ENCODE data around the gene ZNF316. TPM values are rescaled to one million over a fixed set of nuclear protein-coding genes. Genes with fewer than 3 reads are reported as not detected.

The ZNF316 gene
- total RNA-seq, 1 experiment from 2014 or later: 7.7 TPM

DNA sequence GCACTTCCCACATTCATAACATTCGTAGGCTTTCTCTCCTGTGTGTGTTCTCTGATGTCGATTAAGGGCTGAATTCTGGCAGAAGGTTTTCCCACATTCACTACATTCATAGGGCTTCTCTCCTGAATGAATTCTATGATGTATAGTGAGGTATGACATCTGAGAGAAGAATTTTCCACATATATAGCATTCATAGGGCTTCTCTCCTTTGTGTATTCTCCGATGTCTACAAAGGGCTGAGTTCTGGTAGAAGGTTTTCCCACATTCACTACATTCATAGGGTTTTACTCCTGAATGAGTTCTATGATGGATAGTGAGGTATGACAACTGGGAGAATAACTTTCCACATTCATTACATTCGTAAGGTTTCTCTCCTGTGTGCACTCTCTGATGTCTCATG is 54.0 kb downstream of the ZNF316 start:
- DNase-seq (ENCODE audit: low spot score): no peak

GRCh38 chr7:6691609-6692106 is 54.5 kb downstream of the ZNF316 start:
- no peak for DNase-seq (ENCODE audit: low spot score)

DNA sequence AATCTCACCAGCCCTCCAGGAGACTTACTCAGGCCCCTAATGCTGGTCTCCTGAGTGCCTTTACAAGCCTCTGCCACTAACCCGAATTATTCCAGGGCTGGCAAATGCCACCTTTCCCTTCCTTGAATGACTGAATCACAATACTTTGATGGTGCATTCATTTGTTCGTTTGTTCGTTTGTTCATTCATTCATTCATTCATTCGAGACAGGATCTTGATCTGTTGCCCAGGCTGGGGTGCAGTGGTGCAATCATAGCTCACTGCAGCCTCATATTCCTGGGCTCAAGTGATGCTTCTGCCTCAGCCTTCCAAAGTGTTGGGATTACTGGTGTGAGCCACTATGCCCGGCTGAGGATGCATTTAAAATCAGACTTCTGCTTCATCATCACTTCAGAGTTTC is 63.7 kb downstream of the ZNF316 start:
- no peak for DNase-seq (ENCODE audit: low spot score)

DNA sequence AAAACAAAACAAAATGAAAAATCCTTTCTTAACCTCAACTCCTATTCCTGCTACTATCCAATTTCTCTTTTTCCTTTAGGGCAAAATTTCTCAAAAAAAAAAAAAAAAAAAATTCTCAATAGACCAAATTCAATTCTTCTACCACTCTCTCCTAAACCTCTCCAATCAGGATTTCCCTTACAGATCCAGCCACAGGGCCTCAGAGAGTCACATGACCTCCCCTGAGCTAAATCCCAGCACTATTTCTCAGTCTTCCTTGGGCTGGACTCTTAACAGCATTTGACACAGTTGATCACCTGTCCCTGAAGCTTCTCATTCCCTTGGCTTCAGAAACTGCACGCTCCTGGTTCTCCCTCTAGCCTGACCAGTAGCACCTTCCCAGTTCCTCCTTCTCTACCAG is 64.7 kb downstream of the ZNF316 start:
- no peak for DNase-seq (ENCODE audit: low spot score)

Other genes with a start within 250 kb of the ZNF316 start
- 22.5 and 25.3 TPM in 2 replicates for gene DAGLB, start 189.4 kb upstream of the ZNF316 start, total RNA-seq (2014; rRNA removed; shearing (Covaris generic))
- 181 and 208 TPM in 2 replicates for gene KDELR2, start 153.2 kb upstream of the ZNF316 start, total RNA-seq (2014; rRNA removed; shearing (Covaris generic))
- 0.03 and 0.22 TPM in 2 replicates for gene GRID2IP, start 85.9 kb upstream of the ZNF316 start, total RNA-seq (2014; rRNA removed; shearing (Covaris generic))
- gene ZDHHC4, start 59.9 kb upstream of the ZNF316 start, total RNA-seq (2014; rRNA removed; shearing (Covaris generic)): 66.0 and 69.1 TPM in 2 replicates
- 28.3 and 30.0 TPM in 2 replicates for gene INTS15, start 47.3 kb upstream of the ZNF316 start, total RNA-seq (2014; rRNA removed; shearing (Covaris generic))
- gene ZNF853, start 21.7 kb upstream of the ZNF316 start, total RNA-seq (2014; rRNA removed; shearing (Covaris generic)): 4.3 and 5.4 TPM in 2 replicates
- 22.4 and 26.7 TPM in 2 replicates for gene ZNF12, start 69.6 kb downstream of the ZNF316 start, total RNA-seq (2014; rRNA removed; shearing (Covaris generic))
- gene RSPH10B2, start 116.8 kb downstream of the ZNF316 start, total RNA-seq (2014; rRNA removed; shearing (Covaris generic)): 0.05 TPM in 1 of 2 replicates, not detected in the other
- gene CCZ1B, start 189.0 kb downstream of the ZNF316 start, total RNA-seq (2014; rRNA removed; shearing (Covaris generic)): 34.5 and 37.3 TPM in 2 replicates

Data from A172 (cell line).